Testis (tissue), 2 donors: ENCODE results near the gene RAB34.

Experiments
- POLR2A ChIP-seq: fragments of 450-650 bp; IDR thresholded peaks from one replicate; pipeline ENCODE4 v1.6.1; 2017; ENCODE audit warnings: antibody characterized with exemption, mild to moderate bottlenecking, moderate library complexity
- TF ChIP-seq, protein P1 (sequence below), 3 experiments: fragments of 450-650 bp in 2 of 3; fragments of 200-600 bp in 1 of 3; sonication (generic) in 1 of 3; IDR thresholded peaks; one replicate each; pipeline ENCODE4 v1.5.1; 2016 to 2019; ENCODE audit warnings: antibody characterized with exemption in 3 of 3, mild to moderate bottlenecking in 2 of 3, moderate library complexity in 1 of 3

DNA sequence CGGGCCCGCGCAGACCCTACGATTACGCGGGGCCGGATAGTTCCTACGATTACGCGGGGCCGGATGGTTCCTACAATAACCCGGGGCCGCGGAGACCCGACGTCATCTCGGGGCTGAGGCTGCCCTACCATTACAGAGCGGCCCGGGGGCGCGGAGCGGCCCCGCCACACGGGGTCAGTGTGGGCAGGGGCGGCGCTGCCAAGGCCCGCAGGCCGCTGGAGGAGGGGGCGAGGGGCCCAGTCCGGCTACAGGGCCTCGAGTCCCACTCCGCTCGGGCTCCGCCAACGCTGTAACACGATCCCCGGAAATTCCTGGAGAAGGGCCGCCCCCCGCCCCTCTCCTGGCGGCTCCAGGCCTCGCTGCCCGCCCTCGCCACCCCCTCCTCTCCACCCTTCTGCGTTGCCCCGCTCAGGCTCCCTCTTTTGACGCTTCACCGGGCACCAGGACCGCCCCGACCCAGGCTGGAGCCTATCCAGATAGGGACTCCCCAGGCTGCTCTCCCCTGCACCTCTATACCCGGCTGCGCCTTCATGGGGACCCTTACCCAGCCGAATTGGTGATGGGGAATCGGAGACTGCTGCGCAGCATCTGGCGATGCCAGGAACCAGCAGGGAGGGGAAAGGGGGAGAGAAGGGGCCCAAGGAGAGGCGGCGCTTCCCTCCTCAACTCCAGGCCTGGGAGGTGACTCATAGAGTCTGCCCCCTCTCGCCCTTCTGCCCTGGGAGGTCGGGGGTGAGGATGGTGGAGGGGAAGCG is at the start of gene RAB34:
- TF ChIP-seq POLR2A = no peak
- TF ChIP-seq, protein P1, sequence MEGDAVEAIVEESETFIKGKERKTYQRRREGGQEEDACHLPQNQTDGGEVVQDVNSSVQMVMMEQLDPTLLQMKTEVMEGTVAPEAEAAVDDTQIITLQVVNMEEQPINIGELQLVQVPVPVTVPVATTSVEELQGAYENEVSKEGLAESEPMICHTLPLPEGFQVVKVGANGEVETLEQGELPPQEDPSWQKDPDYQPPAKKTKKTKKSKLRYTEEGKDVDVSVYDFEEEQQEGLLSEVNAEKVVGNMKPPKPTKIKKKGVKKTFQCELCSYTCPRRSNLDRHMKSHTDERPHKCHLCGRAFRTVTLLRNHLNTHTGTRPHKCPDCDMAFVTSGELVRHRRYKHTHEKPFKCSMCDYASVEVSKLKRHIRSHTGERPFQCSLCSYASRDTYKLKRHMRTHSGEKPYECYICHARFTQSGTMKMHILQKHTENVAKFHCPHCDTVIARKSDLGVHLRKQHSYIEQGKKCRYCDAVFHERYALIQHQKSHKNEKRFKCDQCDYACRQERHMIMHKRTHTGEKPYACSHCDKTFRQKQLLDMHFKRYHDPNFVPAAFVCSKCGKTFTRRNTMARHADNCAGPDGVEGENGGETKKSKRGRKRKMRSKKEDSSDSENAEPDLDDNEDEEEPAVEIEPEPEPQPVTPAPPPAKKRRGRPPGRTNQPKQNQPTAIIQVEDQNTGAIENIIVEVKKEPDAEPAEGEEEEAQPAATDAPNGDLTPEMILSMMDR (IDR thresholded peaks at IDR 0.05) = no peak
